H1 (cell line): ENCODE results near the gene EIF2B2.

Experiments
- BRCA1 ChIP-seq: IDR thresholded peaks from 2 replicates; pipeline ENCODE4 v1.6.1; 2012; ENCODE audit warnings: low read depth, low read length, improper control_type of control experiment
- CTCF ChIP-seq, 3 experiments: IDR thresholded peaks; 1 replicate in 2 of 3; 2 replicates in 1 of 3; pipeline versions ENCODE4 v1.5.1 to v1.6.1; 2011; ENCODE audit warnings: low read length in 3 of 3, mild to moderate bottlenecking in 3 of 3, inconsistent platforms in 2 of 3, low read depth in 1 of 3, moderate library complexity in 1 of 3; ENCODE audit not compliant: insufficient read depth in 1 of 3; ENCODE audit errors: control extremely low read depth in 1 of 3
- JUND ChIP-seq: IDR thresholded peaks from 2 replicates; pipeline ENCODE4 v1.6.1; 2011; ENCODE audit warnings: mild to moderate bottlenecking, improper control_type of control experiment, low read length
- MAX ChIP-seq: IDR thresholded peaks from 2 replicates; pipeline ENCODE4 v1.6.1; 2012; ENCODE audit warnings: inconsistent platforms
- POLR2A ChIP-seq, 2 experiments: IDR thresholded peaks; 1 replicate in 1 of 2; 2 replicates in 1 of 2; pipeline ENCODE4 v1.6.1; 2011; ENCODE audit warnings: low read depth in 2 of 2, low read length in 2 of 2, mild to moderate bottlenecking in 2 of 2; ENCODE audit errors: control extremely low read depth in 1 of 2
- POLR2AphosphoS5 ChIP-seq: IDR thresholded peaks from 2 replicates; pipeline ENCODE4 v1.6.1; 2011; ENCODE audit warnings: low read depth, low read length
- SP1 ChIP-seq: IDR thresholded peaks from 2 replicates; pipeline ENCODE4 v1.6.1; 2011; ENCODE audit warnings: low read depth, low read length
- TCF12 ChIP-seq: IDR thresholded peaks from 2 replicates; pipeline ENCODE4 v1.6.1; 2011; ENCODE audit warnings: low read depth, mild to moderate bottlenecking, low read length
- ZNF274 ChIP-seq: IDR thresholded peaks from 2 replicates; pipeline ENCODE4 v1.7.0; 2012; ENCODE audit warnings: low read length, borderline replicate concordance; ENCODE audit errors: extremely low read depth

- TF ChIP-seq ZNF274: no peak
- TF ChIP-seq CTCF (IDR thresholded peaks at IDR 0.05; ENCODE audit: control extremely low read depth in 1 of 3, insufficient read depth in 1 of 3, low read depth in 1 of 3, low read length in 3 of 3): no peak
- TF ChIP-seq MAX: no peak
- no peak for TF ChIP-seq BRCA1
- TF ChIP-seq POLR2A (IDR thresholded peaks at IDR 0.05; ENCODE audit: control extremely low read depth in 1 of 2, low read depth in 2 of 2, low read length in 2 of 2): no peak
- TF ChIP-seq TCF12: no peak
- TF ChIP-seq POLR2AphosphoS5: no peak
- no peak for TF ChIP-seq SP1
- TF ChIP-seq JUND: no peak
Observed at GRCh38 chr14:74981833-74982232, 20.9 kb upstream of the EIF2B2 start.
